ENCODE data around the gene SLX4IP. TPM values are rescaled to one million over a fixed set of nuclear protein-coding genes. Genes with fewer than 3 reads are reported as not detected.

SLX4IP gene
- total RNA-seq (4.1 and 4.5 TPM in 2 replicates), polyA plus RNA-seq (1.7 and 1.9 TPM in 2 replicates), polyA minus RNA-seq (6.3 and 6.4 TPM in 2 replicates), Bru-seq, nascent RNA (percentile 66 among the genes with signal in this experiment), BruChase-seq, experiment 1, labeled RNA remaining after a 6-hour chase (percentile 49 among the genes with signal in this experiment), BruChase-seq, experiment 2, labeled RNA remaining after a 2-hour chase (percentile 59 among the genes with signal in this experiment)
- polyA plus RNA-seq (2011; cell fraction: cytosol; rRNA removed) = 1.3 TPM in 2 replicates
- polyA plus RNA-seq (2011; cell fraction: nucleus; rRNA removed) = 8.8 and 8.9 TPM in 2 replicates
- polyA plus RNA-seq (2012) = 1.5 and 1.9 TPM in 2 replicates
- polyA minus RNA-seq (2011; cell fraction: cytosol; rRNA and poly(A)+ RNA removed) = 3.6 TPM
- polyA minus RNA-seq (2011; cell fraction: nucleus; rRNA and poly(A)+ RNA removed) = 8.2 and 11.6 TPM in 2 replicates
- long read RNA-seq, partial matches to known transcripts = 0 of 6 reads
- long read RNA-seq, other reads (novel, unspliced or antisense) = 6 of 6 reads

- Histone ChIP-seq H3K27me3 (ENCODE audit: control insufficient read depth in 2 of 2, insufficient read depth in 2 of 2, low read length in 2 of 2) (no peaks in the 10 kb centered on the region), H3K9me3 (replicated peaks; ENCODE audit: control insufficient read depth, insufficient read depth, low read length) (no peaks in the 10 kb centered on the region), H3K79me2 (ENCODE audit: control insufficient read depth, insufficient read depth, low read length) (peaks cover 32% of the 10 kb centered on the region), H3K27ac (ENCODE audit: insufficient read depth, low read depth, low read length) (peak within 1 kb of the TSS; percentile 97), H3K36me3 (ENCODE audit: control insufficient read depth in 2 of 2, extremely low read depth in 1 of 2, insufficient read depth in 2 of 2, low read length in 2 of 2) (no peaks in the 10 kb centered on the region), H3K4me1 (ENCODE audit: control insufficient read depth, extremely low read depth, insufficient read depth, low read length) (peaks cover 15% of the 10 kb centered on the region), H2AFZ (ENCODE audit: low read depth, low read length) (peak within 1 kb of the TSS; percentile 69), H3K9me1 (replicated peaks; ENCODE audit: control insufficient read depth, extremely low read depth, insufficient read depth, low read length) (no peaks in the 10 kb centered on the region), H3K4me2 (ENCODE audit: insufficient read depth, low read length) (peak within 1 kb of the TSS; percentile 91), H3K9ac (replicated peaks; ENCODE audit: extremely low read depth, insufficient read depth, low read length) (peak within 1 kb of the TSS; percentile 93), H4K20me1 (replicated peaks; ENCODE audit: control insufficient read depth, extremely low read depth, insufficient read depth, low read length) (no peaks in the 10 kb centered on the region), H3K4me3 (replicated peaks in 1 of 3; ENCODE audit: insufficient read depth in 1 of 3, low read depth in 1 of 3, low read length in 3 of 3) (peak within 1 kb of the TSS; percentile 96 to 99 (median 97))
- dilution Hi-C loops (cut with MboI; ENCODE audit: extremely low pct_ligation_motif_present, low sequenced_read_pairs) = no loop called here
- TSS peak; percentile 80 for BruUV-seq (replicated peaks)
- POLR2A ChIA-PET = interaction anchor here (0.8 to 1.9 kb wide), 6 partner anchors 20 to 359 kb away, joined by 3 to 10 read pairs (median 3); partner anchors contain the start of gene SNAP25
- FAIRE-seq (peak; percentile 83), DNase-seq (ENCODE audit: low read depth, low spot score) (peak; percentile 95)
- intact Hi-C loops (cut with micrococcal nuclease) = loop anchor here (1.0 to 10.0 kb wide), 11 partner anchors 33 to 1110 kb away; partner anchors contain the start of gene SNAP25
- CTCF ChIA-PET = interaction anchor here (0.8 to 2.6 kb wide), 13 partner anchors 18 to 1114 kb away, joined by 3 to 16 read pairs (median 4); partner anchors contain the start of gene ANKEF1
- TF ChIP-seq POLR2A (IDR thresholded peaks at IDR 0.05; ENCODE audit: low read depth, low read length) (peak; percentile 63), GATA2 (IDR thresholded peaks at IDR 0.05; ENCODE audit: insufficient read depth, insufficient read length, low read depth, low read length) (no peak), EZH2 (IDR thresholded peaks at IDR 0.05; ENCODE audit: borderline replicate concordance, low read depth, low read length, severe bottlenecking) (no peak), FOS (IDR thresholded peaks at IDR 0.05; ENCODE audit: borderline replicate concordance, insufficient read depth, low read length) (no peak), MAX (IDR thresholded peaks at IDR 0.05; ENCODE audit: insufficient read depth, insufficient read length) (no peak)
Measured at GRCh38 chr20:10434832-10435812, at the start of gene SLX4IP. Gene SLX4IP, plus strand, starts transcription at chr20:10435305. Its CDS starts 22,900 bp downstream, at chr20:10458205.
